CD4-positive, alpha-beta T cell treated with Interleukin-12 subunit alpha and Interleukin-12 subunit beta, for 1 hour (primary cell): Measurements from ENCODE around the gene FARS2.
A peak's percentile ranks its signal among the peaks of the same experiment; 100 is the strongest.

Source experiments
- DNase-seq: peaks from one replicate; pipeline ENCODE4 v3.0.0-alpha.2; 2020

The FARS2 gene

DNA sequence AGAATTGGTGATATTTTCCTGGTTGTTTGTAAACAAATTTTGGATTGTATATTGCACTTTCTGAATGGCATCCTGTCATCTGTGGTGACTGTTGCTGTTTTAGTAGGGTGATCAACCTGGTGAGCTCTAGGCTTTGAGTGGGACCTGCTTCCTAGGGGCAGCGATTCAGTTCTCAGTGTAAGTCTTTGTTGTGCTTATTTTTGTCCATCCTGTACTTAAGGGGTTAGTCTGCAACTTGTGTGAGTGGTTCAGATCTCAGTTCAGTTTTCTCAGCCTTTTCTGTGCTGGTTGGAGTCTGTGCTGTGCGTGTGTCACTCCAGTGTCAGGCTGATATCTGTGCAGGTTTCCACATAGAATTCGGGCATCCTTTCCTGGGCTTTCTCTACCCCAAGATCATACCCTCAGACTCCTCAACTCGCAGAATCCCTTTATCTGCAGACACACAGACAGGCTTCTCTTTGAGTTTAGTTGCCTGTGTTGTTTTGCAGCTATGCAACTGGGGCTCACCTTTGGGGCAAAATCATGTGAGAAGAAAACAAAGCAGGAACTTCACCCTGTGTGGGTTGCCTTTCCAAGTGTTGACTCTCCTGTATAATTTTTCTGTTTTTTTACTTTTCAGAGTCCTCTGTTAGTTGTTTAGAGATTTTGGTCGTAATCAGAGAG, 177.7 kb downstream of the FARS2 start:
- DNase-seq, result no peak

- DNase-seq, result no peak
Measured at GRCh38 chr6:5439749-5440148, 178.4 kb downstream of the FARS2 start.

GRCh38 chr6:5442319-5442718, 181.0 kb downstream of the FARS2 start:
- DNase-seq, result no peak

DNA sequence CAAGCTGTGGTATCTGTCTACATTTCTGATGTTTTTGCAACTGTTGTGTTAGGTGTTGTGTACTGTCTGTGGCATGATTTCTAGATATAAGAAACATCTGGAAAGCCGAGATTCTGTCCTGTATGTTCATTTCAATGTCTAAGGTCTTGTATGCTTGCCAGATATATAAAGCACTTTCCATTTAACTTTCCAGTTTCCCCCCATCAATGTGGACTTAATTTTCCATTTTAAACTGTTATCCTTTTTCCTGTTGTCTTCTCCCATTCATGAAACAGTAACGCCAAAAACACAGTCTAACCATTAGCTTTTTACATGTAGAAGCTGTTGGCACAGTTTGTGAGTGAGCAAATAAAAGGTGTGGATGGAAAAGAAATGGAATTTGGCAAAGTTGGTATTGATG, 181.6 kb downstream of the FARS2 start:
- no peak for DNase-seq

- DNase-seq, result no peak
Measured at GRCh38 chr6:5443491-5443890, 182.2 kb downstream of the FARS2 start.

- no peak for DNase-seq
Measured at GRCh38 chr6:5446362-5447075, 185.2 kb downstream of the FARS2 start.

DNA sequence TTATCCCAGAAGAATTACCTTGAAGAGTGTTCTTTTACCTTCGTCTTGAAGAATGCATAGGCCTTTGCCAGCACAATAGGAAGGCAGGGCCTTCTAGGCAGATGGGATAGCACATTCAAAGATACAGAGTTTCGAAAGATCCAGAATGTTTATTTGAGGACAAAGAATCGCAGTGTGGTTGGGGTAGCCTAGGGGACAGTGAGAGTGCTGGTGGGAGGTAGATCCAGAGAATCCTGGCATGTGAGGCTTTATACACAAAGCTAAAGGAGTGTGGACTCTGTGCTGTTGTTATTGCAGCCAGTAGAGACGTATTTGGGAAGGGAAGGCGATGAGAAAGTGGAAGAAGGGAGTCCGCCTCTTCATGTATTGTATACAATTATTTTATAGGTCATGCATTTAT, 186.6 kb downstream of the FARS2 start:
- no peak for DNase-seq

GRCh38 chr6:5450073-5450472, 188.8 kb downstream of the FARS2 start:
- DNase-seq, result no peak

GRCh38 chr6:5453546-5453945, 192.2 kb downstream of the FARS2 start:
- no peak for DNase-seq

GRCh38 chr6:5455142-5455541, 193.8 kb downstream of the FARS2 start:
- DNase-seq, result no peak

DNA sequence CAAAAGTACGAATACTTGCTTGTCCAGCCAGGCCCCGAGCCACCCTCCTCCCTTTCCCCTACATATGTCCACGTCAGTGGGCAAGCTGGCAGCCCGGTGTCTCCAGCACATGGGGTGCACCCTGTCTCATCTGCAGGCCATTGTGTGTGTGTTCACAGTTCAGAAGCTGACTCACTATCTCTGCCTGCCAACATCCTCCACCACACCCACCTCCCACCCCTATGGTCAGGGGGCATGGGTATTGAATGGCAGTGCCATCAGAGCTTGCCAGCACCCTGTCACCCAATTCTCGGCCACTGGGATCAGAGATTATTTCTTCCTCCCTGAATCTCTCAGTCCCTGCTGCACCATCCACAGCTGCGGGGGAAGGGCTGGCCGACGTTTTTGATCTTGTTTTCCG, 195.7 kb downstream of the FARS2 start:
- DNase-seq, result no peak

GRCh38 chr6:5457983-5458683, 196.8 kb downstream of the FARS2 start:
- DNase-seq, result no peak

- no peak for DNase-seq
Measured at GRCh38 chr6:5459346-5459745, 198.0 kb downstream of the FARS2 start.

- DNase-seq, result no peak
Measured at GRCh38 chr6:5461365-5461764, 200.1 kb downstream of the FARS2 start.

- no peak for DNase-seq
Measured at GRCh38 chr6:5462856-5463255, 201.5 kb downstream of the FARS2 start.

DNA sequence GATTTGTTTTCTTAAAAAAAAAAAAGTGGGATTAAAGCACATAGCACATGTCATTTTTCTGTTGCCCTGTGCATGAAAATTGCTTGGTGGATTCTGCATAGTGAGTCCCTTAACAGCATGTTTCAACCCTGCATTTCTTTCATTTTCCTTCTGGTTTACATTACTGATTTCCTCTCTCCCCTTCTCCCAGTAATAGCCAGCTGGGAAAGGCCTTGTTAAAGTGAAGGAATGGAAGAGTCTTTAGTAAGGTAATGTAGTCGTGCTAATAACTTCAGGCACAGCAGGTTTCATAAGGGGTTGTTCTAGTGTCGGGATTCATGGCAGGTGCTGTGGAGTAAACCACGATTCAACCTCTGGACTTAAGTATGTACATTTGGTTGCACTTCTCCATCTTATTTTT, 202.4 kb downstream of the FARS2 start:
- DNase-seq, result no peak

DNA sequence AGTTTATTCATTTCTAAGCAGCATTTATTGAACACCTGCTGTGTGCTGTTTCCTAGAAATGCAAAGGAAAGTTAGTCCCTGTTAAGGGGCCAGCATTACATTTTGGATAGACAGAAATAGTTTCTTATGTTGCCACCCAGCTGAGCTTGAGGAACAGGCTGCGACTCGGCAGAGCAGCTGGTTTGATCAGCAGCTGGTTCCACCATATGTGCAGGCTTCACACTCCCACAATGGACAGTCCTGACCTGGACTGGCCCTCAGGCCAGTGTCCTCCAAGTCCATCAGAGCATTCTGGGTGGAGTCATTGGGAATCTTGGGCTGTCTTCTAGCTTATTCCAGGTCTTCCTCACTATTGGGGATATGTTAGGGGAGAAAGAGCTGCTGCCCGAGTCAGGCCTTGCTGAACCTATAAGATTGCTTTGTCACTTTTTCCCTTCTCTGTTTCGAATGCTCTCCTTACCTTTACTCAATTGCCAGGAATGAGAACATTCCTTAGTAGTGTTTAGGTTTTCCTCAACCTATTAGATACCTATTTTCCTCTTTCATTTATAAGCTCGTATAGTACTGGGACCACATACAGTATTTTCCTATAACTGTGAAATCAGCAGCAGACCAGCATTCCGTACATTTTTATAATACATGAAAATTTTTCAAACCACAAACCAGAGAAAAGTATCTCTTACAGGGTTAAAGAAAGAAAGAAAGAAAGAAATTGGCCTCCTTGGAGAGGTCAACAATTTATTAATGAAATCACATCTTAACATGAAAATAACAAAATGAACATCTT, 203.0 kb downstream of the FARS2 start:
- no peak for DNase-seq

DNA sequence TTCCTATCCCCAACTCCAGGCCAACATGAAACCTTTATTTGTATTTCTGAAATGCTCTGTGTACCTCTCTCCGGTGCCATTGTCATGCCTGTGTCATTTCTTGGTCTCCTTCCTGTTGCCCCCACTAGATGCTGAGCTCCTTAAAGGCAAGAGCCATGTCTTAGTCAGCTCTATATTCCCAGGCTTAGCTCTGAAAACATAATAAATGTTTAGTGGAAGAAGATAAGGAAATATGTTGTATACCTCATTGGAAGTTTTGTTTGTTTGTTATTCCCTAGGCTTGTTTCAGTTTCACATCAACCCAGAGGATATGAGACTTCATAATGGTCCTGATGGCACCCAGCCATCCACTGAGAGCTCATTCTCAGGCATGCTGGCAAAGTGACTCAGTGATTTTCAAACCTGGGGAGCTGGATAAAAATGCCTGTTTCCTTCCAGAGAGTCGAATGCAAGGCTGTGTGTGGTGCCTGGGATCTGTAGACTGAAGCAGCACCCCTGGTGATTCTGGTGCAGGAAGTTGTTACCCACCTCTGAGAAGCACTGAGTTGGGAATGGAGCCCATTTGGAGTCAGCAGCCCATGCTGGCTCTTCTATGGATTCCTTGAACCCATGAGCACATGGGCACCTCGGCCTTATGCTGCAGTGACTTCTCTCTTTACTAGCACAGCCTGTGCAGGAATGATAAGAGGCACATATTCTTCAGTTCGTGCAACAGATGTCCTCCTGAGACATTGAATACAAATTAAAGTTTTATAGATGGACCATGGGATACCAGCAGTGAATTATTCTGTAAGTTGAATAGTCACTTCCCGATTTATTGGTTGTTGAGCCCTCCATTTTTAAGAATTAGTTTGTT, 205.2 kb downstream of the FARS2 start:
- DNase-seq, result no peak

- no peak for DNase-seq
Measured at GRCh38 chr6:5468586-5468985, 207.3 kb downstream of the FARS2 start.

- no peak for DNase-seq
Measured at GRCh38 chr6:5469101-5469846, 208.0 kb downstream of the FARS2 start.

DNA sequence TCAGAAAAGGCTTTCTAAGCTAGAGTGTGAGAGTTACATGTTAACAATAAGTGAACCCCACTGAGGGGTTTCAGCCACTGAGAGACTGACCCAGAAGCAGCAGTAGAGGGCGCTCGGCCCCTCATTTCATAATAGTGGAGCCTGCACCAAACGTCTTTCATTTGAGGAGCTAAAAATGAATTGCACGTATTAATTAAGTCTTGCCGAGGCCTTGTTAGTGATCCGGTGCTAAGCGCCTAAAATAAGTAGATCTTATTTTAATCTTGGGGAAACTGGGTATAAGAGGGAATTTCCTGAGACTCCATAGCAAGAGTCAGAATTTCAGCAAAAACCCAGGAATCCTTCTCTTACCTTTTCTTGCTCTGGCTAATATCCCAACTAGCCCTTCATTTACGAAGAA, 209.7 kb downstream of the FARS2 start:
- DNase-seq, result peak; percentile 62
